Hepatocyte (in vitro differentiated cells): ENCODE results near the gene C2orf92.

ENCODE experiments used
- EZH2 ChIP-seq: fragments of 200-600 bp; sonication (generic); IDR thresholded peaks from 2 replicates; pipeline ENCODE4 v1.6.1; 2016; ENCODE audit warnings: antibody characterized with exemption, mild to moderate bottlenecking, borderline replicate concordance
- EZH2phosphoT487 ChIP-seq: fragments of 200-600 bp; sonication (generic); IDR thresholded peaks from one replicate; pipeline ENCODE4 v1.6.1; 2018; ENCODE audit warnings: antibody characterized with exemption, mild to moderate bottlenecking, low read depth, moderate library complexity; ENCODE audit not compliant: unreplicated experiment, severe bottlenecking
- TF ChIP-seq, protein P1 (sequence below): fragments of 200-600 bp; sonication (generic); IDR thresholded peaks from 2 replicates; pipeline ENCODE4 v1.5.1; 2016; ENCODE audit warnings: antibody characterized with exemption, mild to moderate bottlenecking; ENCODE audit not compliant: poor library complexity

- TF ChIP-seq, protein P1, sequence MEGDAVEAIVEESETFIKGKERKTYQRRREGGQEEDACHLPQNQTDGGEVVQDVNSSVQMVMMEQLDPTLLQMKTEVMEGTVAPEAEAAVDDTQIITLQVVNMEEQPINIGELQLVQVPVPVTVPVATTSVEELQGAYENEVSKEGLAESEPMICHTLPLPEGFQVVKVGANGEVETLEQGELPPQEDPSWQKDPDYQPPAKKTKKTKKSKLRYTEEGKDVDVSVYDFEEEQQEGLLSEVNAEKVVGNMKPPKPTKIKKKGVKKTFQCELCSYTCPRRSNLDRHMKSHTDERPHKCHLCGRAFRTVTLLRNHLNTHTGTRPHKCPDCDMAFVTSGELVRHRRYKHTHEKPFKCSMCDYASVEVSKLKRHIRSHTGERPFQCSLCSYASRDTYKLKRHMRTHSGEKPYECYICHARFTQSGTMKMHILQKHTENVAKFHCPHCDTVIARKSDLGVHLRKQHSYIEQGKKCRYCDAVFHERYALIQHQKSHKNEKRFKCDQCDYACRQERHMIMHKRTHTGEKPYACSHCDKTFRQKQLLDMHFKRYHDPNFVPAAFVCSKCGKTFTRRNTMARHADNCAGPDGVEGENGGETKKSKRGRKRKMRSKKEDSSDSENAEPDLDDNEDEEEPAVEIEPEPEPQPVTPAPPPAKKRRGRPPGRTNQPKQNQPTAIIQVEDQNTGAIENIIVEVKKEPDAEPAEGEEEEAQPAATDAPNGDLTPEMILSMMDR: no peak
- TF ChIP-seq EZH2phosphoT487: no peak
- no peak for TF ChIP-seq EZH2
These were observed 38.0 kb downstream of the C2orf92 start for GRCh38 chr2:97707362-97708047.
